Endothelial cell of umbilical vein (primary cell): ENCODE results near the gene SGO1. TPM values are rescaled to one million over a fixed set of nuclear protein-coding genes. Genes with fewer than 3 reads are reported as not detected.

ENCODE experiments used
- BruUV-seq: library from RNA; stranded (reverse); fragments of 400-500 nt; replicated peaks from 2 replicates; lab custom pipeline; 2021; lab: Mats Ljungman, UMichigan
- CTCF ChIA-PET: fragments of 300-600, 350-600 bp; sonication (Branson Sonifier 250); formaldehyde crosslinking; loops from one replicate; lab custom pipeline; 2021; ENCODE audit warnings: antibody characterized with exemption, inconsistent platforms; lab: Charles Lee
- POLR2A ChIA-PET: fragments of 300-600, 350-600 bp; sonication (Branson Sonifier 250); formaldehyde crosslinking; loops from one replicate; lab custom pipeline; 2021; ENCODE audit warnings: antibody characterized with exemption, inconsistent platforms; lab: Charles Lee
- DNase-seq: peaks from one replicate; pipeline ENCODE4 v3.0.0-alpha.2; 2011; ENCODE audit warnings: low read depth, low spot score
- FAIRE-seq: peaks from 2 replicates; lab custom pipeline; 2011; peaks lifted over from hg19 to GRCh38; lab: Jason Lieb, UNC
- H2AFZ ChIP-seq: 2 replicates; pipeline ENCODE4 v1.6.0; 2012; ENCODE audit warnings: low read depth, low read length, control low read depth, inconsistent platforms
- H3K27ac ChIP-seq: 2 replicates; pipeline ENCODE4 v1.5.1; 2011; ENCODE audit warnings: low read depth, mild to moderate bottlenecking, control low read depth, low read length, moderate library complexity; ENCODE audit not compliant: insufficient read depth
- H3K27me3 ChIP-seq, 2 experiments: 2 replicates each; pipeline versions ENCODE4 v1.6.0 to v1.6.1; 2011; ENCODE audit warnings: low read length in 2 of 2, mixed read lengths in 1 of 2; ENCODE audit not compliant: control insufficient read depth in 2 of 2, insufficient read depth in 2 of 2
- H3K36me3 ChIP-seq, 2 experiments: 2 replicates in 1 of 2; 3 replicates in 1 of 2; pipeline ENCODE4 v1.5.1; 2011; ENCODE audit warnings: low read length in 2 of 2, mild to moderate bottlenecking in 1 of 2, moderate library complexity in 1 of 2; ENCODE audit not compliant: control insufficient read depth in 2 of 2, insufficient read depth in 2 of 2; ENCODE audit errors: extremely low read depth in 1 of 2
- H3K4me1 ChIP-seq: 3 replicates; pipeline ENCODE4 v1.5.1; 2011; ENCODE audit warnings: mild to moderate bottlenecking, low read length; ENCODE audit not compliant: control insufficient read depth, insufficient read depth; ENCODE audit errors: extremely low read depth
- H3K4me2 ChIP-seq: 2 replicates; pipeline ENCODE4 v1.6.1; 2011; ENCODE audit warnings: low read length, control low read depth, mixed read lengths; ENCODE audit not compliant: insufficient read depth
- H3K4me3 ChIP-seq, 3 experiments: fragments of 200-600 bp in 1 of 3; sonication (generic), shearing (Covaris generic) in 1 of 3; replicated peaks in 1 of 3; 2 replicates each; pipeline ENCODE4 v1.5.1; 2011 to 2016; ENCODE audit warnings: control low read depth in 3 of 3, low read length in 3 of 3, mild to moderate bottlenecking in 2 of 3, inconsistent platforms in 1 of 3, low read depth in 1 of 3, moderate library complexity in 1 of 3; ENCODE audit not compliant: insufficient read depth in 1 of 3
- H3K79me2 ChIP-seq: 2 replicates; pipeline ENCODE4 v1.6.0; 2012; ENCODE audit warnings: low read length, inconsistent platforms; ENCODE audit not compliant: control insufficient read depth, insufficient read depth
- H3K9ac ChIP-seq: replicated peaks from 2 replicates; pipeline ENCODE3; 2011; ENCODE audit warnings: low read length, control low read depth; ENCODE audit not compliant: insufficient read depth; ENCODE audit errors: extremely low read depth
- H3K9me1 ChIP-seq: replicated peaks from 3 replicates; pipeline ENCODE4 v1.6.0; 2011; ENCODE audit warnings: mild to moderate bottlenecking, low read length; ENCODE audit not compliant: control insufficient read depth, insufficient read depth; ENCODE audit errors: extremely low read depth
- H3K9me3 ChIP-seq: replicated peaks from 2 replicates; pipeline ENCODE4 v1.5.1; 2012; ENCODE audit warnings: low read length, inconsistent platforms; ENCODE audit not compliant: control insufficient read depth, insufficient read depth
- H4K20me1 ChIP-seq: replicated peaks from 2 replicates; pipeline ENCODE3; 2011; ENCODE audit warnings: mild to moderate bottlenecking, low read length; ENCODE audit not compliant: control insufficient read depth, insufficient read depth; ENCODE audit errors: extremely low read depth
- CTCF ChIP-seq, 2 donors: IDR thresholded peaks; 1 replicate in 1 of 2; 2 replicates in 1 of 2; pipeline ENCODE4 v1.5.1; 2011; ENCODE audit warnings: low read length in 2 of 2, mild to moderate bottlenecking in 2 of 2, moderate library complexity in 2 of 2, control low read depth in 1 of 2, inconsistent platforms in 1 of 2, low read depth in 1 of 2; ENCODE audit not compliant: insufficient read depth in 1 of 2; ENCODE audit errors: extremely low read depth in 1 of 2
- EZH2 ChIP-seq: IDR thresholded peaks from 2 replicates; pipeline ENCODE4 v1.6.1; 2012; ENCODE audit warnings: borderline replicate concordance, low read depth, mild to moderate bottlenecking, moderate library complexity, low read length, inconsistent platforms; ENCODE audit not compliant: severe bottlenecking
- FOS ChIP-seq: IDR thresholded peaks from 2 replicates; pipeline ENCODE4 v1.6.1; 2011; ENCODE audit warnings: mild to moderate bottlenecking, low read length, moderate library complexity, borderline replicate concordance; ENCODE audit not compliant: insufficient read depth
- GATA2 ChIP-seq: IDR thresholded peaks from 2 replicates; pipeline ENCODE4 v1.7.0; 2011; ENCODE audit warnings: low read depth, mild to moderate bottlenecking, moderate library complexity, mixed read lengths, low read length; ENCODE audit not compliant: insufficient read length, insufficient read depth
- JUN ChIP-seq: IDR thresholded peaks from 2 replicates; pipeline ENCODE4 v1.6.1; 2011; ENCODE audit warnings: borderline replicate concordance, low read depth; ENCODE audit not compliant: insufficient read length, insufficient read depth
- MAX ChIP-seq: IDR thresholded peaks from 2 replicates; pipeline ENCODE4 v1.6.1; 2011; ENCODE audit not compliant: insufficient read depth, insufficient read length
- MYC ChIP-seq: IDR thresholded peaks from one replicate; pipeline ENCODE4 v1.6.1; 2011; ENCODE audit warnings: mild to moderate bottlenecking, low read depth, low read length
- POLR2A ChIP-seq: IDR thresholded peaks from 2 replicates; pipeline ENCODE4 v1.6.1; 2012; ENCODE audit warnings: low read depth, mild to moderate bottlenecking, control low read depth, low read length
- POLR2AphosphoS5 ChIP-seq: IDR thresholded peaks from 2 replicates; pipeline ENCODE4 v1.6.1; 2012; ENCODE audit warnings: low read depth, mild to moderate bottlenecking, control low read depth, low read length, moderate library complexity; ENCODE audit not compliant: insufficient read depth
- dilution Hi-C: fragments of 300-500 bp; cut with MboI; formaldehyde crosslinking; loops from one replicate; pipeline ENCODE4 v1.15.0; 2019; ENCODE audit warnings: low sequenced_read_pairs; ENCODE audit not compliant: extremely low pct_ligation_motif_present
- intact Hi-C: fragments of 100-400 bp; cut with micrococcal nuclease; formaldehyde crosslinking; loops from one replicate; pipeline ENCODE4 v1.10.0; 2022
- polyA plus RNA-seq, 4 experiments: library from polyadenylated mRNA; depleted of rRNA in 3 of 4; stranded (reverse) in 3 of 4; unstranded in 1 of 4; fragments of >200 nt; gene quantifications; 2 replicates each; pipeline versions ENCODE4 v1.2.1 to v1.2.3, GENCODE V29; 2011 to 2012; ENCODE audit warnings: missing spikeins in 1 of 4
- total RNA-seq: library from RNA; stranded (reverse); gene quantifications from 2 replicates; pipeline ENCODE4 v1.2.3, GENCODE V29; 2021

Gene SGO1
- total and polyA plus RNA-seq, 2 donors (not counting 3 experiments of a cell fraction or from before 2014, with no cell fraction given): 2.0 to 21.7 TPM

GRCh38 chr3:20130106-20130505, 55.9 kb downstream of the SGO1 start:
- no peak overlapping the region for H3K4me2 ChIP-seq
- no peak overlapping the region for H3K27ac ChIP-seq
- no TSS peak for BruUV-seq
- no peaks in the 10 kb centered on the region for H3K9me1 ChIP-seq
- no peak for TF ChIP-seq EZH2
- TF ChIP-seq MYC: no peak
- TF ChIP-seq POLR2AphosphoS5: no peak
- TF ChIP-seq MAX: no peak
- TF ChIP-seq FOS: no peak
- H2AFZ ChIP-seq: no peak overlapping the region
- dilution Hi-C loops: no loop called here
- no peaks in the 10 kb centered on the region for H3K27me3 ChIP-seq
- H3K9me3 ChIP-seq: no peaks in the 10 kb centered on the region
- no peaks in the 10 kb centered on the region for H4K20me1 ChIP-seq
- DNase-seq (no peak), FAIRE-seq (peak; percentile 74)
- no peaks in the 10 kb centered on the region for H3K4me1 ChIP-seq
- H3K9ac ChIP-seq: no peak overlapping the region
- no peak overlapping the region for H3K4me3 ChIP-seq
- POLR2A ChIA-PET: no interaction called here
- no peaks in the 10 kb centered on the region for H3K79me2 ChIP-seq
- intact Hi-C loops: no loop called here
- CTCF ChIA-PET: no interaction called here
- H3K36me3 ChIP-seq: no peaks in the 10 kb centered on the region

- Histone ChIP-seq H2AFZ (no peak overlapping the region), H3K4me3 (no peak overlapping the region), H3K9ac (no peak overlapping the region), H4K20me1 (no peaks in the 10 kb centered on the region), H3K4me2 (no peak overlapping the region), H3K9me3 (no peaks in the 10 kb centered on the region), H3K27ac (no peak overlapping the region), H3K27me3 (no peaks in the 10 kb centered on the region), H3K4me1 (no peaks in the 10 kb centered on the region), H3K79me2 (no peaks in the 10 kb centered on the region), H3K36me3 (no peaks in the 10 kb centered on the region), H3K9me1 (no peaks in the 10 kb centered on the region)
- DNase-seq: no peak
- TF ChIP-seq MYC (no peak), MAX (no peak), POLR2AphosphoS5 (no peak), EZH2 (no peak), CTCF (IDR thresholded peaks at IDR 0.05; ENCODE audit: extremely low read depth in 1 of 2, insufficient read depth in 1 of 2, low read depth in 1 of 2, low read length in 2 of 2) (no peak), FOS (no peak), JUN (no peak), GATA2 (no peak), POLR2A (no peak)
- CTCF ChIA-PET: no interaction called here
- intact Hi-C loops: no loop called here
- peak; percentile 40 for FAIRE-seq
- BruUV-seq: no TSS peak
- dilution Hi-C loops: no loop called here
- POLR2A ChIA-PET: no interaction called here
Measured at GRCh38 chr3:20128358-20128757, 57.6 kb downstream of the SGO1 start.
